Endothelial cell of umbilical vein (primary cell): ENCODE data around the gene FTSJ1. TPM values are rescaled to one million over a fixed set of nuclear protein-coding genes. Genes with fewer than 3 reads are reported as not detected.

Experiments
- BruUV-seq: library from RNA; stranded (reverse); fragments of 400-500 nt; replicated peaks from 2 replicates; lab custom pipeline; 2021; lab: Mats Ljungman, UMichigan
- CTCF ChIA-PET: fragments of 300-600, 350-600 bp; sonication (Branson Sonifier 250); formaldehyde crosslinking; loops from one replicate; lab custom pipeline; 2021; ENCODE audit warnings: antibody characterized with exemption, inconsistent platforms; lab: Charles Lee
- POLR2A ChIA-PET: fragments of 300-600, 350-600 bp; sonication (Branson Sonifier 250); formaldehyde crosslinking; loops from one replicate; lab custom pipeline; 2021; ENCODE audit warnings: antibody characterized with exemption, inconsistent platforms; lab: Charles Lee
- DNase-seq: peaks from one replicate; pipeline ENCODE4 v3.0.0-alpha.2; 2011; ENCODE audit warnings: low read depth, low spot score
- FAIRE-seq: peaks from 2 replicates; lab custom pipeline; 2011; peaks lifted over from hg19 to GRCh38; lab: Jason Lieb, UNC
- H2AFZ ChIP-seq: 2 replicates; pipeline ENCODE4 v1.6.0; 2012; ENCODE audit warnings: low read depth, low read length, control low read depth, inconsistent platforms
- H3K27ac ChIP-seq: 2 replicates; pipeline ENCODE4 v1.5.1; 2011; ENCODE audit warnings: low read depth, mild to moderate bottlenecking, control low read depth, low read length, moderate library complexity; ENCODE audit not compliant: insufficient read depth
- H3K27me3 ChIP-seq, 2 experiments: 2 replicates each; pipeline versions ENCODE4 v1.6.0 to v1.6.1; 2011; ENCODE audit warnings: low read length in 2 of 2, mixed read lengths in 1 of 2; ENCODE audit not compliant: control insufficient read depth in 2 of 2, insufficient read depth in 2 of 2
- H3K36me3 ChIP-seq, 2 experiments: 2 replicates in 1 of 2; 3 replicates in 1 of 2; pipeline ENCODE4 v1.5.1; 2011; ENCODE audit warnings: low read length in 2 of 2, mild to moderate bottlenecking in 1 of 2, moderate library complexity in 1 of 2; ENCODE audit not compliant: control insufficient read depth in 2 of 2, insufficient read depth in 2 of 2; ENCODE audit errors: extremely low read depth in 1 of 2
- H3K4me1 ChIP-seq: 3 replicates; pipeline ENCODE4 v1.5.1; 2011; ENCODE audit warnings: mild to moderate bottlenecking, low read length; ENCODE audit not compliant: control insufficient read depth, insufficient read depth; ENCODE audit errors: extremely low read depth
- H3K4me2 ChIP-seq: 2 replicates; pipeline ENCODE4 v1.6.1; 2011; ENCODE audit warnings: low read length, control low read depth, mixed read lengths; ENCODE audit not compliant: insufficient read depth
- H3K4me3 ChIP-seq, 3 experiments: fragments of 200-600 bp in 1 of 3; sonication (generic), shearing (Covaris generic) in 1 of 3; replicated peaks in 1 of 3; 2 replicates each; pipeline ENCODE4 v1.5.1; 2011 to 2016; ENCODE audit warnings: control low read depth in 3 of 3, low read length in 3 of 3, mild to moderate bottlenecking in 2 of 3, inconsistent platforms in 1 of 3, low read depth in 1 of 3, moderate library complexity in 1 of 3; ENCODE audit not compliant: insufficient read depth in 1 of 3
- H3K79me2 ChIP-seq: 2 replicates; pipeline ENCODE4 v1.6.0; 2012; ENCODE audit warnings: low read length, inconsistent platforms; ENCODE audit not compliant: control insufficient read depth, insufficient read depth
- H3K9ac ChIP-seq: replicated peaks from 2 replicates; pipeline ENCODE3; 2011; ENCODE audit warnings: low read length, control low read depth; ENCODE audit not compliant: insufficient read depth; ENCODE audit errors: extremely low read depth
- H3K9me1 ChIP-seq: replicated peaks from 3 replicates; pipeline ENCODE4 v1.6.0; 2011; ENCODE audit warnings: mild to moderate bottlenecking, low read length; ENCODE audit not compliant: control insufficient read depth, insufficient read depth; ENCODE audit errors: extremely low read depth
- H3K9me3 ChIP-seq: replicated peaks from 2 replicates; pipeline ENCODE4 v1.5.1; 2012; ENCODE audit warnings: low read length, inconsistent platforms; ENCODE audit not compliant: control insufficient read depth, insufficient read depth
- H4K20me1 ChIP-seq: replicated peaks from 2 replicates; pipeline ENCODE3; 2011; ENCODE audit warnings: mild to moderate bottlenecking, low read length; ENCODE audit not compliant: control insufficient read depth, insufficient read depth; ENCODE audit errors: extremely low read depth
- CTCF ChIP-seq, 2 donors: IDR thresholded peaks; 1 replicate in 1 of 2; 2 replicates in 1 of 2; pipeline ENCODE4 v1.5.1; 2011; ENCODE audit warnings: low read length in 2 of 2, mild to moderate bottlenecking in 2 of 2, moderate library complexity in 2 of 2, control low read depth in 1 of 2, inconsistent platforms in 1 of 2, low read depth in 1 of 2; ENCODE audit not compliant: insufficient read depth in 1 of 2; ENCODE audit errors: extremely low read depth in 1 of 2
- EZH2 ChIP-seq: IDR thresholded peaks from 2 replicates; pipeline ENCODE4 v1.6.1; 2012; ENCODE audit warnings: borderline replicate concordance, low read depth, mild to moderate bottlenecking, moderate library complexity, low read length, inconsistent platforms; ENCODE audit not compliant: severe bottlenecking
- FOS ChIP-seq: IDR thresholded peaks from 2 replicates; pipeline ENCODE4 v1.6.1; 2011; ENCODE audit warnings: mild to moderate bottlenecking, low read length, moderate library complexity, borderline replicate concordance; ENCODE audit not compliant: insufficient read depth
- GATA2 ChIP-seq: IDR thresholded peaks from 2 replicates; pipeline ENCODE4 v1.7.0; 2011; ENCODE audit warnings: low read depth, mild to moderate bottlenecking, moderate library complexity, mixed read lengths, low read length; ENCODE audit not compliant: insufficient read length, insufficient read depth
- JUN ChIP-seq: IDR thresholded peaks from 2 replicates; pipeline ENCODE4 v1.6.1; 2011; ENCODE audit warnings: borderline replicate concordance, low read depth; ENCODE audit not compliant: insufficient read length, insufficient read depth
- MAX ChIP-seq: IDR thresholded peaks from 2 replicates; pipeline ENCODE4 v1.6.1; 2011; ENCODE audit not compliant: insufficient read depth, insufficient read length
- MYC ChIP-seq: IDR thresholded peaks from one replicate; pipeline ENCODE4 v1.6.1; 2011; ENCODE audit warnings: mild to moderate bottlenecking, low read depth, low read length
- POLR2A ChIP-seq: IDR thresholded peaks from 2 replicates; pipeline ENCODE4 v1.6.1; 2012; ENCODE audit warnings: low read depth, mild to moderate bottlenecking, control low read depth, low read length
- POLR2AphosphoS5 ChIP-seq: IDR thresholded peaks from 2 replicates; pipeline ENCODE4 v1.6.1; 2012; ENCODE audit warnings: low read depth, mild to moderate bottlenecking, control low read depth, low read length, moderate library complexity; ENCODE audit not compliant: insufficient read depth
- dilution Hi-C: fragments of 300-500 bp; cut with MboI; formaldehyde crosslinking; loops from one replicate; pipeline ENCODE4 v1.15.0; 2019; ENCODE audit warnings: low sequenced_read_pairs; ENCODE audit not compliant: extremely low pct_ligation_motif_present
- intact Hi-C: fragments of 100-400 bp; cut with micrococcal nuclease; formaldehyde crosslinking; loops from one replicate; pipeline ENCODE4 v1.10.0; 2022
- polyA plus RNA-seq, 4 experiments: library from polyadenylated mRNA; depleted of rRNA in 3 of 4; stranded (reverse) in 3 of 4; unstranded in 1 of 4; fragments of >200 nt; gene quantifications; 2 replicates each; pipeline versions ENCODE4 v1.2.1 to v1.2.3, GENCODE V29; 2011 to 2012; ENCODE audit warnings: missing spikeins in 1 of 4
- total RNA-seq: library from RNA; stranded (reverse); gene quantifications from 2 replicates; pipeline ENCODE4 v1.2.3, GENCODE V29; 2021

The FTSJ1 gene
- total and polyA plus RNA-seq, 2 donors (not counting 3 experiments of a cell fraction or from before 2014, with no cell fraction given), result 59.9 to 63.9 TPM

GRCh38 chrX:48470110-48470832, 5.7 kb upstream of the FTSJ1 start, which contains the start of gene SLC38A5:
TSS of gene SLC38A5 (minus strand) at chrX:48470260. CDS start at chrX:48467924, 2,336 bp downstream.
- H3K27ac ChIP-seq, result no peak within 1 kb of the TSS
- H3K4me3 ChIP-seq, result peak within 1 kb of the TSS in 2 of 3 experiments; percentile 8 to 62

DNA sequence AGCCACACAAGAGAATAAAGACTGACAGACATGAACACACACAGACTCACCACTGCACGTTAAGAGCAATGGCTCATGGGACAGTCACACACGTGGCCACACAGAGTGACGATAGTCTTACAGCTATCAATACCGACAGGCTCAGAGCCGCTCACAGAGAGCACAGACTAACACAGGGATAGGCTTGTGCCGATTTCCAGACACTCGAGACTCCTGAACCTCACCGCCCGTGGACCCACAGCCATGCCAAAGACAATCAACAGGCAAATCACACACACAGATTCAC, 5.2 kb upstream of the FTSJ1 start:
- intact Hi-C loops (no loop called here), dilution Hi-C loops (no loop called here)
- H3K9me1 ChIP-seq, result no peaks in the 10 kb centered on the region
- POLR2A ChIA-PET, result no interaction called here
- no peaks in the 10 kb centered on the region for H4K20me1 ChIP-seq
- no peak overlapping the region for H3K9ac ChIP-seq
- H3K9me3 ChIP-seq, result no peaks in the 10 kb centered on the region
- peaks cover 2 to 8% of the 10 kb centered on the region in 2 experiments for H3K27me3 ChIP-seq
- CTCF ChIA-PET, result no interaction called here
- no peak for DNase-seq
- H2AFZ ChIP-seq, result no peak overlapping the region
- H3K36me3 ChIP-seq, result no peaks in the 10 kb centered on the region
- BruUV-seq, result no TSS peak
- H3K27ac ChIP-seq, result no peak overlapping the region
- TF ChIP-seq EZH2 (no peak), JUN (no peak), FOS (no peak), POLR2AphosphoS5 (no peak), POLR2A (no peak), MYC (no peak), CTCF (IDR thresholded peaks at IDR 0.05; ENCODE audit: extremely low read depth in 1 of 2, insufficient read depth in 1 of 2, low read depth in 1 of 2, low read length in 2 of 2) (no peak), GATA2 (no peak), MAX (no peak)
- no peak for FAIRE-seq
- H3K79me2 ChIP-seq, result peaks cover 13% of the 10 kb centered on the region
- no peak overlapping the region for H3K4me2 ChIP-seq
- no peak overlapping the region for H3K4me3 ChIP-seq
- H3K4me1 ChIP-seq, result peaks cover 2% of the 10 kb centered on the region

More at GRCh38 chrX:48470110-48470832, 5.7 kb upstream of the FTSJ1 start, which contains the start of gene SLC38A5:
- Histone ChIP-seq H2AFZ (peak within 1 kb of the TSS; percentile 51), H3K9ac (peak within 1 kb of the TSS; percentile 23), H3K27me3 (peaks cover 2 to 8% of the 10 kb centered on the region in 2 experiments), H3K4me1 (peaks cover 2% of the 10 kb centered on the region), H4K20me1 (no peaks in the 10 kb centered on the region), H3K36me3 (no peaks in the 10 kb centered on the region), H3K79me2 (peaks cover 10% of the 10 kb centered on the region), H3K4me2 (peak within 1 kb of the TSS; percentile 17), H3K9me3 (no peaks in the 10 kb centered on the region), H3K9me1 (no peaks in the 10 kb centered on the region)
- POLR2A ChIA-PET, result no interaction called here
- DNase-seq (no peak), FAIRE-seq (no peak)
- CTCF ChIA-PET, result no interaction called here
- no TSS peak for BruUV-seq
- TF ChIP-seq FOS (no peak), JUN (no peak), MYC (no peak)
- intact Hi-C loops (no loop called here), dilution Hi-C loops (no loop called here)
